Esophagus muscularis mucosa (tissue), 4 donors: ENCODE measurements around the gene GCK.

ENCODE experiments used
- CTCF ChIP-seq, 3 experiments: fragments of 200-600 bp in 2 of 3; fragments of 450-650 bp in 1 of 3; sonication (generic) in 2 of 3; IDR thresholded peaks; one replicate each; pipeline ENCODE4 v1.5.1; 2017 to 2019; ENCODE audit warnings: antibody characterized with exemption in 3 of 3, mild to moderate bottlenecking in 2 of 3, moderate library complexity in 1 of 3
- EP300 ChIP-seq: sonication (generic); formaldehyde crosslinking; IDR thresholded peaks from one replicate; pipeline ENCODE4 v1.6.1; 2017; ENCODE audit warnings: antibody characterized with exemption
- POLR2A ChIP-seq: fragments of 450-650 bp; IDR thresholded peaks from one replicate; pipeline ENCODE4 v1.6.1; 2017; ENCODE audit warnings: antibody characterized with exemption, moderate library complexity, mild to moderate bottlenecking, low read depth
- POLR2AphosphoS5 ChIP-seq, 2 donors: sonication (generic); formaldehyde crosslinking; IDR thresholded peaks; one replicate each; pipeline ENCODE4 v1.6.1; 2017; ENCODE audit warnings: antibody characterized with exemption in 2 of 2

- TF ChIP-seq EP300 (no peak), POLR2A (no peak), CTCF (IDR thresholded peaks at IDR 0.05) (no peak), POLR2AphosphoS5 (IDR thresholded peaks at IDR 0.05) (no peak)
These were observed 76.1 kb downstream of the GCK start for GRCh38 chr7:44112997-44113763.
